Measurements from ENCODE around the gene MITF. TPM values are rescaled to one million over a fixed set of nuclear protein-coding genes. Genes with fewer than 3 reads are reported as not detected.

Gene MITF
- polyA plus RNA-seq, 4 donors: 0.22 to 2.2 (median 1.6) TPM

- WGBS, 3 donors: 84 to 87% (median 86%) methylated on average over 2 of the region's 2 CpGs
- Histone ChIP-seq H3K27ac (ENCODE audit: low read depth in 1 of 3, low read length in 2 of 3) (no peak overlapping the region), H3K9me3 (ENCODE audit: control insufficient read depth in 2 of 2, insufficient read depth in 1 of 2, low read depth in 1 of 2, low read length in 1 of 2) (no peaks in the 10 kb centered on the region), H3K4me3 (ENCODE audit: low read depth in 1 of 3, low read length in 3 of 3) (no peak overlapping the region), H3K4me1 (ENCODE audit: control insufficient read depth in 3 of 3, insufficient read depth in 2 of 3, low read depth in 1 of 3, low read length in 2 of 3) (no peaks in the 10 kb centered on the region), H3K27me3 (ENCODE audit: control insufficient read depth in 3 of 3, insufficient read depth in 3 of 3, low read length in 3 of 3) (no peaks in the 10 kb centered on the region), H3K36me3 (ENCODE audit: control insufficient read depth in 3 of 3, insufficient read depth in 2 of 3, low read depth in 1 of 3, low read length in 3 of 3) (no peaks in the 10 kb centered on the region)
- FAIRE-seq (no peak), DNase-seq (no peak)
Observed at GRCh38 chr3:69768438-69768837, 29.2 kb downstream of the MITF start.

DNA sequence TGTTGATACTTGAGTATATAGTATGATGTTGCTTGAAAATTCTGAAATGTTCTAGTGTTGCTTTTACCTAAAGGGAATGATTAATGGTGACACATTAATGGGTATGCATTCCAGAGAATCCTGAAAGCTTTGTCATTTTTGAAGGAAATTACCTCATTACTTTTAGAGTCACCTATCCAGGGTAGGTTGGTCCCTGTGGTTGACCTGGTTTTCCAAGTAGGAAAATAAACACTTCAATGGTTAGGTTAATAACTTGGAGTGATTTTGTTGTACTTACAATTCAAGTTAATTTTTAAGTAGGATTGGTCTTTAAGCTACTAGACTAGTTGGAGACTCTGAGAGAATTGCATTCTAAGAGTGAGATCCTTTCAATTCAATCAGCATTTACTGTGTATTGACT is 31.0 kb downstream of the MITF start:
- H3K4me3 ChIP-seq (ENCODE audit: low read depth in 1 of 3, low read length in 3 of 3): no peak overlapping the region
- no peaks in the 10 kb centered on the region for H3K27me3 ChIP-seq (ENCODE audit: control insufficient read depth in 3 of 3, insufficient read depth in 3 of 3, low read length in 3 of 3)
- FAIRE-seq (no peak), DNase-seq (no peak)
- H3K36me3 ChIP-seq (ENCODE audit: control insufficient read depth in 3 of 3, insufficient read depth in 2 of 3, low read depth in 1 of 3, low read length in 3 of 3): no peaks in the 10 kb centered on the region
- H3K27ac ChIP-seq (ENCODE audit: low read depth in 1 of 3, low read length in 2 of 3): no peak overlapping the region
- H3K9me3 ChIP-seq (ENCODE audit: control insufficient read depth in 2 of 2, insufficient read depth in 1 of 2, low read depth in 1 of 2, low read length in 1 of 2): peaks cover 0 to 2% of the 10 kb centered on the region in 2 donors
- no peaks in the 10 kb centered on the region for H3K4me1 ChIP-seq (ENCODE audit: control insufficient read depth in 3 of 3, insufficient read depth in 2 of 3, low read depth in 1 of 3, low read length in 2 of 3)

GRCh38 chr3:69770976-69771634 is 31.8 kb downstream of the MITF start:
- 71 to 77% (median 74%) methylated on average over 6 of the region's 6 CpGs for whole genome bisulfite sequencing, 3 donors
- Histone ChIP-seq H3K27ac (ENCODE audit: low read depth in 1 of 3, low read length in 2 of 3) (no peak overlapping the region), H3K9me3 (ENCODE audit: control insufficient read depth in 2 of 2, insufficient read depth in 1 of 2, low read depth in 1 of 2, low read length in 1 of 2) (peaks cover 0 to 2% of the 10 kb centered on the region in 2 donors), H3K4me1 (ENCODE audit: control insufficient read depth in 3 of 3, insufficient read depth in 2 of 3, low read depth in 1 of 3, low read length in 2 of 3) (no peaks in the 10 kb centered on the region), H3K36me3 (ENCODE audit: control insufficient read depth in 3 of 3, insufficient read depth in 2 of 3, low read depth in 1 of 3, low read length in 3 of 3) (no peaks in the 10 kb centered on the region), H3K4me3 (ENCODE audit: low read depth in 1 of 3, low read length in 3 of 3) (no peak overlapping the region), H3K27me3 (ENCODE audit: control insufficient read depth in 3 of 3, insufficient read depth in 3 of 3, low read length in 3 of 3) (no peaks in the 10 kb centered on the region)
- FAIRE-seq (no peak), DNase-seq (no peak)

DNA sequence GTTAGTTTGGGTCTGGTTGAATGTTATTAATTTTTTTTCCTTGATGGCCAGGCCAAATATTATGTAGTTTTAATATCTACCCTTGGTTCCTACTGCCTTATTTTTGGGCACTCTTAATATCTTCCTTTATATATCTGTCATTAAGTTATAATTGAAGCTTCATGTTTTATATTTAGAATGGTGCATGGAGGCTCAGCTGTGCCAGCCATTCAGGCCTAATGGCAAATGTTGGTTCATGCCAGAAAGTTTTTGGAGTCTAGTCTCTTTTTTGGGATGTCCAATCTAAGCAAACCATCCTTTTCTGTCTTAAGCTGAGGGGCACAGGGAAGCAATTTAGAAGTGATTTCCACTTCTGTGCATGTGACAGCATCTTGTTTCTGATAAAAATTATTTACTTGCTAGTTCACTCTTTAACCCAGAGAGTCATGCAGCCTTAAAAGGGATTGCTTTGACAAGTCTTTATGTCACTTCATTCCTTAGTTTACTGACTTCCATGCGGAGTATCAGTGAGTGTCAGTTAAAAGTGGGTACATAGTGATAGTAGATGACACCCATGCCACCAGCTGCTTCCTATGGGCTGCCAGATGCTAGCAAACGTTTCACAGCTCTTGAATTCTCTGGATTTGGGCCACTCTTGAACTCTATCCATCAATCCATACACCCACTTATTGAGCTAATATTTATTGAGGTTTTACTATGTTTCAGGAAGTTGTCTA is 33.0 kb downstream of the MITF start:
- Histone ChIP-seq H3K27me3 (ENCODE audit: control insufficient read depth in 3 of 3, insufficient read depth in 3 of 3, low read length in 3 of 3) (no peaks in the 10 kb centered on the region), H3K36me3 (ENCODE audit: control insufficient read depth in 3 of 3, insufficient read depth in 2 of 3, low read depth in 1 of 3, low read length in 3 of 3) (no peaks in the 10 kb centered on the region), H3K4me1 (ENCODE audit: control insufficient read depth in 3 of 3, insufficient read depth in 2 of 3, low read depth in 1 of 3, low read length in 2 of 3) (no peaks in the 10 kb centered on the region), H3K9me3 (ENCODE audit: control insufficient read depth in 2 of 2, insufficient read depth in 1 of 2, low read depth in 1 of 2, low read length in 1 of 2) (peaks cover 0 to 2% of the 10 kb centered on the region in 2 donors), H3K27ac (ENCODE audit: low read depth in 1 of 3, low read length in 2 of 3) (no peak overlapping the region), H3K4me3 (ENCODE audit: low read depth in 1 of 3, low read length in 3 of 3) (no peak overlapping the region)
- no peak for FAIRE-seq
- no peak for DNase-seq
- WGBS, 3 donors: 31 to 54% (median 40%) methylated on average over 2 of the region's 2 CpGs

- Histone ChIP-seq H3K4me1 (ENCODE audit: control insufficient read depth in 3 of 3, insufficient read depth in 2 of 3, low read depth in 1 of 3, low read length in 2 of 3) (no peaks in the 10 kb centered on the region), H3K27me3 (ENCODE audit: control insufficient read depth in 3 of 3, insufficient read depth in 3 of 3, low read length in 3 of 3) (no peaks in the 10 kb centered on the region), H3K4me3 (ENCODE audit: low read depth in 1 of 3, low read length in 3 of 3) (no peak overlapping the region), H3K27ac (ENCODE audit: low read depth in 1 of 3, low read length in 2 of 3) (no peak overlapping the region), H3K9me3 (ENCODE audit: control insufficient read depth in 2 of 2, insufficient read depth in 1 of 2, low read depth in 1 of 2, low read length in 1 of 2) (peaks cover 0 to 2% of the 10 kb centered on the region in 2 donors), H3K36me3 (ENCODE audit: control insufficient read depth in 3 of 3, insufficient read depth in 2 of 3, low read depth in 1 of 3, low read length in 3 of 3) (no peaks in the 10 kb centered on the region)
- FAIRE-seq (no peak), DNase-seq (no peak)
- 74 to 85% (median 81%) methylated on average over 1 of the region's 1 CpG for WGBS, 3 donors
Observed at GRCh38 chr3:69774029-69774428, 34.8 kb downstream of the MITF start.

DNA sequence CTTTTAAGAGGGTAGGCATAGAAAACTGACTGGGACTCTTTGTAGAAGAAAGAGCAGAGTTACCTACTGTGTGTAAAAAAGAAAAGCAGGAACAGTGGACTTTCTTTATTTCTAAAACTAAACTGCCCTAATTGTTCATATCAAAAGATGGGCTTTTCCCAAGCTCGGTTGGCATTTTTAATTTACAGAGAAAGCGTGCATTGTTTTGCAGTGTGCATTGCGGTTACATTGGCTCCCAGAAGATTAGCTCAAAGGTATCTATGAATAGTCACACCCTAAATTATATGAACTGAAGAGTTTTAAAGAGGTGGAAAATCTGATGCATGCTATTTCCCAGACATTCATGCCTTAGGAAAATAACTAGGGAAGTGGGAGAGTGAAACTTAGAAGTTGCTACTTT is 36.5 kb downstream of the MITF start:
- H3K36me3 ChIP-seq (ENCODE audit: control insufficient read depth in 3 of 3, insufficient read depth in 2 of 3, low read depth in 1 of 3, low read length in 3 of 3): no peaks in the 10 kb centered on the region
- FAIRE-seq (no peak), DNase-seq (no peak)
- 87 to 91% (median 89%) methylated on average over 3 of the region's 3 CpGs for WGBS, 3 donors
- H3K9me3 ChIP-seq (ENCODE audit: control insufficient read depth in 2 of 2, insufficient read depth in 1 of 2, low read depth in 1 of 2, low read length in 1 of 2): peaks cover 0 to 2% of the 10 kb centered on the region in 2 donors
- H3K4me3 ChIP-seq (ENCODE audit: low read depth in 1 of 3, low read length in 3 of 3): no peak overlapping the region
- no peak overlapping the region for H3K27ac ChIP-seq (ENCODE audit: low read depth in 1 of 3, low read length in 2 of 3)
- H3K27me3 ChIP-seq (ENCODE audit: control insufficient read depth in 3 of 3, insufficient read depth in 3 of 3, low read length in 3 of 3): no peaks in the 10 kb centered on the region
- no peaks in the 10 kb centered on the region for H3K4me1 ChIP-seq (ENCODE audit: control insufficient read depth in 3 of 3, insufficient read depth in 2 of 3, low read depth in 1 of 3, low read length in 2 of 3)

GRCh38 chr3:69776289-69776688 is 37.0 kb downstream of the MITF start:
- DNase-seq (no peak), FAIRE-seq (no peak)
- Histone ChIP-seq H3K27me3 (ENCODE audit: control insufficient read depth in 3 of 3, insufficient read depth in 3 of 3, low read length in 3 of 3) (no peaks in the 10 kb centered on the region), H3K9me3 (ENCODE audit: control insufficient read depth in 2 of 2, insufficient read depth in 1 of 2, low read depth in 1 of 2, low read length in 1 of 2) (peaks cover 0 to 2% of the 10 kb centered on the region in 2 donors), H3K27ac (ENCODE audit: low read depth in 1 of 3, low read length in 2 of 3) (no peak overlapping the region), H3K36me3 (ENCODE audit: control insufficient read depth in 3 of 3, insufficient read depth in 2 of 3, low read depth in 1 of 3, low read length in 3 of 3) (no peaks in the 10 kb centered on the region), H3K4me1 (ENCODE audit: control insufficient read depth in 3 of 3, insufficient read depth in 2 of 3, low read depth in 1 of 3, low read length in 2 of 3) (no peaks in the 10 kb centered on the region), H3K4me3 (ENCODE audit: low read depth in 1 of 3, low read length in 3 of 3) (no peak overlapping the region)
- 87 to 91% (median 90%) methylated on average over 3 of the region's 3 CpGs for WGBS, 3 donors

DNA sequence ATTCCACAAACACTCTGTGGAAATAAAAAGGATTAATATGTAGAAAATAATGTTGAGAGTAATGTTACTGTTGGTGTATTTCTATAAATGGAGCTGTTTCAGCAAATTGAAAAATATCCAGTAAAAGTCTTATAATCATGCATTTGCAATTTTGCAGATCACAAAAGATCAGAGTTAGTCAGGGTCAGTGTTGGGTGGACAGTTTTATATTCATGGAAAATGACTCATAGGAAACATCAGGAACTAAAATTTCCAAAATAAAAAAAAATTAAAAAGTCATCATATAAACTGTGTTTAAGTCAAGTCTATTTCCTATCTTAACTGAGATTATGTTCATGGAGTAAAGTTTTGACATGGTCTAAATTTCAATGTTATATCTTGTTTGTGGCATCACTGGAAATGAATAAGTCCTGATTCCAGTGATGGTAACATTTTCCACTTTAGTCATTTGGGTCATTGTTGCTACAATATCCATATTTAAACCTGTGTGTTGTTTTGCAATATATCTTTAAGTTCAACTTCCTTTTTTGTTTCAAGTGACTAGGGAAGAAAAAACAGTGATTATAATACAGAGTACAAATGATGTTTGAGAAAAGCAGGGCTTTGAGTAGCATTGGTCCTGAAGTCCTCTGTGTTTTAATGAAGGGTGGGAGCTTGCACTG is 37.8 kb downstream of the MITF start:
- H3K9me3 ChIP-seq (ENCODE audit: control insufficient read depth in 2 of 2, insufficient read depth in 1 of 2, low read depth in 1 of 2, low read length in 1 of 2): peaks cover 0 to 2% of the 10 kb centered on the region in 2 donors
- FAIRE-seq (peak; percentile 5), DNase-seq (no peak)
- H3K4me1 ChIP-seq (ENCODE audit: control insufficient read depth in 3 of 3, insufficient read depth in 2 of 3, low read depth in 1 of 3, low read length in 2 of 3): no peaks in the 10 kb centered on the region
- H3K27ac ChIP-seq (ENCODE audit: low read depth in 1 of 3, low read length in 2 of 3): no peak overlapping the region
- no peaks in the 10 kb centered on the region for H3K27me3 ChIP-seq (ENCODE audit: control insufficient read depth in 3 of 3, insufficient read depth in 3 of 3, low read length in 3 of 3)
- no peaks in the 10 kb centered on the region for H3K36me3 ChIP-seq (ENCODE audit: control insufficient read depth in 3 of 3, insufficient read depth in 2 of 3, low read depth in 1 of 3, low read length in 3 of 3)
- H3K4me3 ChIP-seq (ENCODE audit: low read depth in 1 of 3, low read length in 3 of 3): no peak overlapping the region
